Astrocyte of the cerebellum (primary cell): ENCODE measurements around the gene TRIM4.
"Not testable (repeated sequence)": the region's sequence is repeated elsewhere in the genome, so short reads cannot be mapped to it uniquely, and the experiment has no call there.

ENCODE experiments used
- DNase-seq: peaks from one replicate; pipeline ENCODE4 v3.0.0-alpha.2; 2011; ENCODE audit warnings: low read depth
- H3K4me3 ChIP-seq: 2 replicates; pipeline ENCODE4 v1.5.1; 2011; ENCODE audit warnings: mild to moderate bottlenecking, low read depth, low read length, moderate library complexity
- in situ Hi-C: cut with HindIII; loops from 2 replicates; pipeline ENCODE4 v1.10.0; 2017; ENCODE audit warnings: low sequenced_read_pairs
- TF ChIP-seq, protein P1 (sequence below): IDR thresholded peaks from 2 replicates; pipeline ENCODE4 v1.5.1; 2012; ENCODE audit warnings: low read length, low read depth, moderate library complexity, mild to moderate bottlenecking; ENCODE audit errors: missing control alignments

TRIM4 gene, protein sequence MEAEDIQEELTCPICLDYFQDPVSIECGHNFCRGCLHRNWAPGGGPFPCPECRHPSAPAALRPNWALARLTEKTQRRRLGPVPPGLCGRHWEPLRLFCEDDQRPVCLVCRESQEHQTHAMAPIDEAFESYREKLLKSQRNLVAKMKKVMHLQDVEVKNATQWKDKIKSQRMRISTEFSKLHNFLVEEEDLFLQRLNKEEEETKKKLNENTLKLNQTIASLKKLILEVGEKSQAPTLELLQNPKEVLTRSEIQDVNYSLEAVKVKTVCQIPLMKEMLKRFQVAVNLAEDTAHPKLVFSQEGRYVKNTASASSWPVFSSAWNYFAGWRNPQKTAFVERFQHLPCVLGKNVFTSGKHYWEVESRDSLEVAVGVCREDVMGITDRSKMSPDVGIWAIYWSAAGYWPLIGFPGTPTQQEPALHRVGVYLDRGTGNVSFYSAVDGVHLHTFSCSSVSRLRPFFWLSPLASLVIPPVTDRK

DNA sequence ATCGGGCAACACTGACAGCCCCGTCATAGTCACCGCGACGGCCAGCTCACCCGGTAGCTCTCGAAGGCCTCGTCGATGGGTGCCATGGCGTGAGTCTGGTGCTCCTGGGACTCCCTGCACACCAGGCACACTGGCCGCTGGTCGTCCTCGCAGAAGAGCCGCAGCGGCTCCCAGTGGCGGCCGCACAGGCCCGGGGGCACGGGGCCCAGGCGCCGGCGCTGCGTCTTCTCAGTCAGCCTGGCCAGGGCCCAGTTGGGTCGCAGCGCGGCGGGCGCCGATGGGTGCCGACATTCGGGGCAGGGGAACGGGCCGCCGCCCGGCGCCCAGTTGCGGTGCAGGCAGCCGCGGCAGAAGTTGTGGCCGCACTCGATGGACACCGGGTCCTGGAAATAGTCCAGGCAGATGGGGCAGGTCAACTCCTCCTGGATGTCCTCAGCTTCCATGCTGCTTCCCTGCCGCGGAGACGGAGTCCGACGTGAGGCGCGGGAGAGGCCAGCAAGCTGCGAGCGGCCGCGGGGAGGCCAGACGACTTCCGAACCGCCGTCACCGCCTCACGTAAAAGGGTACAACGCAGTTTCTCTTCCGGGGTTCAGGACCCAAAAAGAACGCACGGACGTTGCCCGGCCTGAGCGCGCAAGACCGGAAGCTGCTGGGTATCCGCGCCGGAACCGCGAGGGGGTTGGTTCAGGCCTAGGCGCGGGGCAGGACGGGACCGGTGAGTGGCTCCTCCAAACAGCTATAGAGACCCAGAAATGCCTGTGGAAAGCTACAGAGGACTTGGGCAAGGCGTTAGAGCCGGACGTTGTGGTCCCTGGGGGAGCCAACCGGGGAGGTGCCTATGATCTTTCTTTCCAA lies at the start of gene TRIM4:
Gene TRIM4 (minus strand): TSS at position 572 of the 855 bp plus-strand sequence. CDS start 129 bp downstream, at position 443.
- in situ Hi-C loops, result no loop called here
- peak; percentile 57 for DNase-seq

DNA sequence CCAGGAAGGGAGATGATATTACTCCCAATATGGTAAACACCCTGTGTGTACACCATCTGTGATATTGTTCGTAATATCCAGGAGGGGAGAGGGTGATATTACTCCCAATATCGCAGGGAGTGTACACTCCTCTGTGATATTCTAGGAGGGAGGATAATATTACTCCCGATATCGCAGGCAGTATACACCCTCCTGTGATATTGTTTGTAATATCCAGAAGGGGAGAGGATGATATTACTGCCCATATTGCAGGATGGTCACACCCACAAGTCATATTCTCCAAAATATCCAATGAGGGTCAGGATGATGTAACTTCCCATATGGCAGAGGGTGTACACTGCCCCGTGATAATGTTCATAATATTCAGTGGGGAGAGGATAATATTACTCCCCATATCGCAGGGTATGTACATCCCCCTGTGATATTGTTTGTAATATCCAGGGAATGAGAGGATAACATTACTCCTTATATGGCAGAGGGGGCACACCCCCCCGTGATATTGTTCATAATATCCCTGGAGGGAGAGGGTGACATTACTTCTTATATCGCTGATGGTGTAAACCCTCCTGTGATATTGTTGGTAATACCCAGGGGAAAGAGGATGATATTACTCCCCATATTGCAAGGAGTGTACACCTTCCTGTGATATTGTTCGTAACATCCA lies 39.4 kb upstream of the TRIM4 start:
- DNase-seq, result no peak
- in situ Hi-C loops, result no loop called here
- no peak overlapping the region for H3K4me3 ChIP-seq
- TF ChIP-seq, protein P1, sequence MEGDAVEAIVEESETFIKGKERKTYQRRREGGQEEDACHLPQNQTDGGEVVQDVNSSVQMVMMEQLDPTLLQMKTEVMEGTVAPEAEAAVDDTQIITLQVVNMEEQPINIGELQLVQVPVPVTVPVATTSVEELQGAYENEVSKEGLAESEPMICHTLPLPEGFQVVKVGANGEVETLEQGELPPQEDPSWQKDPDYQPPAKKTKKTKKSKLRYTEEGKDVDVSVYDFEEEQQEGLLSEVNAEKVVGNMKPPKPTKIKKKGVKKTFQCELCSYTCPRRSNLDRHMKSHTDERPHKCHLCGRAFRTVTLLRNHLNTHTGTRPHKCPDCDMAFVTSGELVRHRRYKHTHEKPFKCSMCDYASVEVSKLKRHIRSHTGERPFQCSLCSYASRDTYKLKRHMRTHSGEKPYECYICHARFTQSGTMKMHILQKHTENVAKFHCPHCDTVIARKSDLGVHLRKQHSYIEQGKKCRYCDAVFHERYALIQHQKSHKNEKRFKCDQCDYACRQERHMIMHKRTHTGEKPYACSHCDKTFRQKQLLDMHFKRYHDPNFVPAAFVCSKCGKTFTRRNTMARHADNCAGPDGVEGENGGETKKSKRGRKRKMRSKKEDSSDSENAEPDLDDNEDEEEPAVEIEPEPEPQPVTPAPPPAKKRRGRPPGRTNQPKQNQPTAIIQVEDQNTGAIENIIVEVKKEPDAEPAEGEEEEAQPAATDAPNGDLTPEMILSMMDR, result no peak

More for the DNA sequence above, at the start of gene TRIM4:
- peak within 1 kb of the TSS; percentile 67 for H3K4me3 ChIP-seq
- TF ChIP-seq, protein P1, result peak; percentile 25

DNA sequence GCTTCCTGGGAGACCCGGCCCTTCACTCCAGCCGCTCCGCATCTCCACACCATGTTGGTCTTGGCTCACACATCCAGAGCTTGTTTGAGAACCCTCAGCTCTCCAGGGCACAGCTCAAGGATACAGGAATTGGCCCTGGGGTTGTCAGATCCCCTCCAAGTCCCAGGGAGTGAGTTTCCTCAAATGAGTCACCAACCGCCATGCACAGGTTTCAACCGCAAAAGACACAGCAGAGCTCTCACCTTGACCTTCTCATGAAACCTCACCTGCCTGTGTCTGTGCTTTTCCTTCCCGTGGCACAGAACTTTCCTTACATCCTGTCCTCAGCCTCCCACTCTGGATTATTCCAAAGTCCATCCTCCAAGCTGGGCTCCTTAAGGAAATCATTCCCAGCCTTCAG lies 35.9 kb upstream of the TRIM4 start:
- TF ChIP-seq, protein P1, result no peak
- in situ Hi-C loops, result no loop called here
- DNase-seq, result no peak
- H3K4me3 ChIP-seq, result no peak overlapping the region

DNA sequence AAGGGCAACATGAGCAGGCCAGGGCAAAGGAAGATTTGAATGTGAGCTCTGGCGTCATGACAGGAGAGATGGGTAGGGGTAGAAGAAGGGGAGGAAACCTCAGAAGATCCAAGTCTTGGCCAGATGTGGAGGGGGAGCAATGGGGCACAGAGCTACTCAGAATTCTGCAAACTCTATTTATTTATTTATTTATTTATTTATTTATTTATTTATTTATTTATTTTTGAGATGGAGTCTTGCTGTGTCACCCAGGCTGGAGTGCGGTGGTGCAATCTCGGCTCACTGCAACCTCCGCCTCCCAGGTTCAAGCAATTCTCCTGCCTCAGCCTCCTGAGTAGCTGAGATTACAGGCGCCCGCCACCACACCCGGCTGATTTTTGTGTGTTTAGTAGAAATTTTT lies 35.3 kb upstream of the TRIM4 start:
- not testable (repeated sequence) for DNase-seq, H3K4me3 ChIP-seq
- in situ Hi-C loops, result loop anchor here (5.0 kb wide), 1 partner anchor 72 kb away; no protein-coding TSS in a partner anchor

DNA sequence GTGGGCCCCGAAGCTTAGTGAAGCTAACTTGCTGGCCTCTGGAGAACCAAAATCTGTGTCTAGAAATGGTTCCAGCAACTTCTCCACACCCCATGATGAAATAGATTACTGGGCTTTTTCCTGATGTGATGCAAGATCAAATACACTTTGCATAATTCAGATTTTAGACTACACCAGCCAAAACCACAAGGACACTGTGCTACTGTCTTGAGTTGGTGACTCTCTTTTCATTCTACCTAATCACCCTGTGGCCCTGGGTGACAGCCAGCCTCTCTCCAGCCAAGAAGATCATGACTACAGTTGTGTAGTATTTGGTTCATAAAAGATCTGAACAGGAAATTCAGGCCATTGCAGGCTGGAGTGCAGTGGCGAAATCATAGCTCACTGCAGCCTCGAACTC lies 34.3 kb upstream of the TRIM4 start:
- no peak for DNase-seq
- no peak overlapping the region for H3K4me3 ChIP-seq
- TF ChIP-seq, protein P1, result no peak
- in situ Hi-C loops, result loop anchor here (5.0 kb wide), 1 partner anchor 71 kb away; no protein-coding TSS in a partner anchor

DNA sequence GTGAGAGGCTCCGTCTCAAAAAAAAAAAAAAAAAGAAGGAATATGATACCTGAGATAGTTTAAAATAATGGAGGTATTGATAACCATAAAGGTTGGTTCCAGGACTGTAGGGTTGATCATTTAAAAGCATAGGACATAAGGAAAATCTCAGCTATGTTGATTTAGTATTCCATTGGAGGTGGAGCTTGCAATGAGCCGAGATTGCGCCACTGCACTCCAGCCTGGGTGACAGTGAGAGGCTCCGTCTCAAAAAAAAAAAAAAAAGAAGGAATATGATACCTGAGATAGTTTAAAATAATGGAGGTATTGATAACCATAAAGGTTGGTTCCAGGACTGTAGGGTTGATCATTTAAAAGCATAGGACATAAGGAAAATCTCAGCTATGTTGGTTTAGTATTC lies 33.3 kb upstream of the TRIM4 start:
- not testable (repeated sequence) for DNase-seq
- in situ Hi-C loops, result loop anchor here (5.0 kb wide), 1 partner anchor 70 kb away; no protein-coding TSS in a partner anchor

DNA sequence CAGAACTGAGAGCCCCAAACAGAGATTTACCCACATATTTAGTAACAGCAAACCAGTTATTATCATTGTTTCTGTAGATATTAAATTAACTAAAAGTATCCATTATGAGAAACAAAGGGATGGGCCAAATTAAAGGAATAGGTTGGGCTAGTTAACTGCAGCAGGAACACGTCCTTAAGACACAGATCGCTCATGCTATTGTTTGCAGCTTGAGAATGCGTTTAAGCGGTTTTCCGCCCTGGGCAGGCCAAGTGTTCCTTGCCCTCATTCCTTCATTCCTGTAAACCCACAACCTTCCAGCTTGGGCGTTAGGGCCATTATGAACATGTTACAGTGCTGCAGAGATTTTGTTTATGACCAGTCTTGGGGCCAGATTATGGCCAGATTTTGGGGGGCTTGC lies 31.5 kb upstream of the TRIM4 start:
- in situ Hi-C loops, result loop anchor here (5.0 kb wide), 1 partner anchor 69 kb away; no protein-coding TSS in a partner anchor
- DNase-seq, H3K4me3 ChIP-seq: not testable (repeated sequence)

More for the DNA sequence above, 33.3 kb upstream of the TRIM4 start:
- H3K4me3 ChIP-seq, result not testable (repeated sequence)
